HG02973 (cell line): ENCODE data around the gene PHLDA3.

Experiments
- ATAC-seq: cut with Tn5 transposase; IDR thresholded peaks from one replicate; pipeline ENCODE4 v1.9.1; 2021; ENCODE audit warnings: moderate library complexity; ENCODE audit not compliant: unreplicated experiment

The PHLDA3 gene

GRCh38 chr1:201468844-201469644, at the start of gene PHLDA3:
TSS of gene PHLDA3 (minus strand) at chr1:201469188. CDS start at chr1:201468786, 402 bp downstream.
- peak; percentile 70 for ATAC-seq

DNA sequence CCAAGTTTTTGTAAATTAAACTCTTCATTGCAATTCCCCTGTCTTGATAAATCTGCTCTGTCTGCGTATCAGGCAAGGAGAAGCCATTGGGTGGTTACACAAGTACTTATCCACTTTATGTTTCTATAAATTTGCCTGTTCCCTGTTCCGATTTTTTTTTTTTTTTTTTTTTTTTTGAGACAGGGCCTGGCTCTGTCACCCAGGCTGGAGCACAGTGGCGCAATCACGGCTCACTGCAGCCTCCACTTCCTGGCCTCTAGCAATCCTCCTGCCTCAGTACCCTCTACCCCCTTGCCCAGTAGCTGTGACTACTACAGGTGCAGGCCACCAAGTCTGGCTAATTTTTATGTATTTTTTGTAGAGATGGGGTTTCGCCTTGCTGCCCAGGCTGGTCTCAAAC, 49.1 kb upstream of the PHLDA3 start:
- no peak for ATAC-seq

DNA sequence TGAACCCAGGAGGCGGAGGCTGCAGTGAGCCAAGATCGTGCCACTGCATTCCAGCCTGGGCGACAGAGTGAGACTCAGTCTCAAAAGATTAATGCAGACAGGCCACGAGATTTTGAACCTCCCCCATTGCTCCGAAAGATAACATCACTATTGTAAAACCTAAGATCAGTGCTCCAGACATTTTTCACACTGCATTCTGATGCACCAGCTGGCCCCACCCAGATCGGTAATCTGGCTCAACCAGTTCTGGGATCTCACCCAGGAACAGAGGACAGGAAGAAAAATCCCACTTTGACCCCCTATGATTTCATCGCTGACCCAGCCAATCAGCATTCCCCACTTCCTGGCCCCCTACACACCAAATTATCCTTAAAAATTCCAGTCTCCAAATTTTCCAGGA, 48.6 kb upstream of the PHLDA3 start:
- ATAC-seq: no peak

GRCh38 chr1:201516511-201517127, 47.6 kb upstream of the PHLDA3 start:
- no peak for ATAC-seq

DNA sequence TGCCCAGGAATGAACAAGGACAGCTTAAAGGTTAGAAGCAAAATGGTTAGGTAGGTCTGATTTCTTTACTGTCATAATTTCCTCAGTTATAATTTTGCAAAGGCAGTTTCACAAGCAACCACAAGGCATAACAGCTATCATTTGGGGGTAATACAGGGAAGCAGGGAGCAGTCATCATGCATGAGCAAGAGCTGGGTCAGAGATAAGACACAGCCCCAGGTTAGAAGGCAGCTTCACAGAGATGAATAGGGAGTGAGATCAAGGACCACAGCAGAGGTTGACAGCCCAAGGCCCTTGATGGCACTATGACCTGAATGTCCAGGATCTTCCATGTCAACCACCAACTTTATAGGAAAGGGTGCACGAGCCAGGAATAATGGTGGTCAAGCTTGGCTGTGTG, 46.9 kb upstream of the PHLDA3 start:
- ATAC-seq: no peak

DNA sequence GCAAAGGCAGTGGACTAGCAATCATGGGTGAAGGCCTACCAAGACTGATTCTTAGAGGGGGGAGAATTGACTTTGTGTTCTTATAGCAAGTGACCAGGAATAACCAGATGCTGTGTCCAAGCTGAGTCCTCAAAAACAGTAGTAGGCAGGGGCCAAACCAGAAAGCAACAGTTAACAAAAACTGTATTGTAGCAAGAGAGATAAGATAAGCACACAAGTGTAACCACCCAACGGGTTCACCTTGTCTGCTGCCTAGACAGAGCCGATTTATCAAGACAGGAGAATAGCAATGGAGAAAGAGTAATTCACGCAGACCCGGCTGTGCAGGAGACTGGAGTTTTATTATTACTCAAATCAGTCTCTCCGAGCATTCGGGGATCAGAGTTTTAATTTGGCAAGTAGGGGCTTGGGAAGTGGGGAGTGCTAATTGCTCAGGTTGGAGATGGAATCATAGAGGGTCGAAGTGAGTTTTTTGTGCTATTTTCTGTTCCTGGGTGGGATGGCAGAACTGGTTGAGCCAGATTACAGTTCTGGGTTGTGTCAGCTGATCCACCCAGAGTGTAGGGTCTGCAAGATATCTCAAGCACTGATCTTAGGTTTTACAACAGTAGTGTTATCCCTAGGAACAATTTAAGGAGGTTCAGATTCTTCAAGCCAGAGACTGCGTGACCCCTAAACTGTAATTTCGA, 46.2 kb upstream of the PHLDA3 start:
- no peak for ATAC-seq

DNA sequence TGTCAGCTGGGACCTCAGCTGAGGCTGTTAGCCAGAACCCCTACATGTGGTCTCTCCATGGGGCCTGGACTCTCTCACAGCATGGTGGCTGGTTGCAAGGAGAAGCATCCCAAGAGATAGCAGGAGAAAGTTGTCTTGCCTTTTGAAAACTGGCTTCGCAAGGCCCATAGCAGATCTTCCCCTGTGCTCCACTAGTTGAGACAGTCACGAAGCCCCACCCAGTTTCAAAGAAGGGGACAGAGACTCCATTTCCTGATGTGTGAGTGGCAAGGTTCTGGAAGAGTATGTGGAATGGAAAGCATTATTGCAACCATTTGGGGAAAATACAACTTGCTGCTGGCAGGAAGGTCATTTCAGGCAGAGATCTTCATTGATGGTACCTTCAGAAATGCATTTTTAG, 45.5 kb upstream of the PHLDA3 start:
- ATAC-seq: no peak

GRCh38 chr1:201513498-201514243, 44.7 kb upstream of the PHLDA3 start:
- ATAC-seq: no peak

GRCh38 chr1:201511941-201512539, 43.1 kb upstream of the PHLDA3 start:
- ATAC-seq: no peak

GRCh38 chr1:201511396-201511940, 42.5 kb upstream of the PHLDA3 start:
- no peak for ATAC-seq

- ATAC-seq: no peak
These were observed 41.7 kb upstream of the PHLDA3 start for GRCh38 chr1:201510734-201511133.

- ATAC-seq: no peak
These were observed 40.8 kb upstream of the PHLDA3 start for GRCh38 chr1:201509601-201510374.

GRCh38 chr1:201508809-201509208, 39.8 kb upstream of the PHLDA3 start:
- ATAC-seq: no peak

- no peak for ATAC-seq
These were observed 38.3 kb upstream of the PHLDA3 start for GRCh38 chr1:201507360-201507675.

GRCh38 chr1:201506557-201507359, 37.8 kb upstream of the PHLDA3 start, which contains the start of gene CSRP1:
TSS of gene CSRP1 (minus strand) at chr1:201507123. CDS start at chr1:201496303, 10,820 bp downstream.
- peak; percentile 90 for ATAC-seq

DNA sequence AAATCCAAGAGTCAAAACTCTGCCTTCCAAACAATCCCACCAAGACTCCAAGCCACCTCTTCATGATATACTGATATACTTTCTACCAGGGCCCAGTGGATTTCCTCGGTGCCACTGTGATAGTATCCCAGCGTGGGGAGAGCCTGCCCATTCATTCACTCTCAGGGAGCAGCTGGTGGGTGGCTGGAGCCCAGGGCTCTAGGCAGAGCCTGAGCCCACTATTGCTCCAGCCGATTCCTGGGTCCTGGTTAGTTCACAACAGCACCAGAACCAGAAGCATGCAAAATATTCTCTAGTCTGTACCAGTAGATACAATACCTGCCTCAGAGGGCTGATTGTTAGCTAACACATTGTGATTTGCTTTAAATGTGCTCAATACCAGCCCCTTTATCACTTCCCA, 37.1 kb upstream of the PHLDA3 start:
- ATAC-seq: no peak

DNA sequence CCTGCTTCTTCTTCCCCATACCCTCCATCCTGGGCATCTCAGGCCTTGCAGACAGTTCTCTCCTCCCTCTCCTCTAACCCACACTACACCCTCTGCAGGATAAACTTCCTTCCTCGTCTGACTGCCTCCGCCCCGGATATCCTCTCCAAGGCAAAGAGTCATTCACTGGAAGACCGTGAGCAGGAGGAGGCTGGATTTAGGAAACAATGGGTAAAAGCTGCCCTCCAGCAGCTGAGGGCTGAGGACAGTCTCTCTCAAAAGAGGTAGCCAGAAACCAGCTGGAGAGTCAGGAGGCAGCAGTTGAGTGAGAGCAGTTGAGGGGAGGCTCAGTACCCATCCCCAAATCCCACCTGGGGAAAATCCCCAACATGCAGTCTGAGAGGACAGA, 36.5 kb upstream of the PHLDA3 start:
- ATAC-seq: no peak

DNA sequence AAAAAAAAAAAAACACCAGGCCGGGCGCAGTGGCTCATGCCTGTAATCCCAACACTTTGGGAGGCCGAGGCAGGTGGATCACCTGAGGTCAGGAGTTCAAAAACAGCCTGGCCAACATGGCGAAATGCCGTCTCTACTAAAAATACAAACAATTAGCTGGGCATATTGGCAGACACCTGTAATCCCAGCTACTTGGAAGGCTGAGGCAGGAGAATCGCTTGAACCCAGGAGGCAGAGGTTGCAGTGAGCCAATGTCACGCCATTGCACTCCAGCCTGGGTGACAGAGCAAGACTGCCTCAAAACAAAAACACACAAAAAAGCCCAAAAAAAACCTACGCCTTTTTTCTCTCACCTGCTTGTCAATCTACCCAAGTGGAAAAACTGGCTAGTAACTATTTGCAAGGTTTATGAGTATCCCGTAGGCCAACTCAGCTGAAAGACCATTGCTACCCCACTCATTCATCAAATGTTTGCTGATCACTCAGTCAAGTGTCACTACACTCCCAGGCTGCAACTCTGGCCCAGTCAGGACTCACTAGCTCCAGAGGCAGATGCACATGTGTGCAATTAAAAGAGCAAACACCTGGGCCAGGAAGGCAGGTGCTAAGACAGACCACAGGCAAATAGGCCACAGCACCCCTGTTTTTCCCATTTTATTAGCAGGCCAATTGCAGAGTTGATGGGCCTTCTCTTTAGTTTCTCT, 36.0 kb upstream of the PHLDA3 start:
- no peak for ATAC-seq
